HG02938 (cell line): ENCODE data around the gene TMEM117.
"Not testable (repeated sequence)": the region's sequence is repeated elsewhere in the genome, so short reads cannot be mapped to it uniquely, and the experiment has no call there.

Source experiments
- ATAC-seq: cut with Tn5 transposase; IDR thresholded peaks from one replicate; pipeline ENCODE4 v1.9.1; 2021; ENCODE audit warnings: mild to moderate bottlenecking, moderate library complexity; ENCODE audit not compliant: unreplicated experiment

TMEM117 gene

DNA sequence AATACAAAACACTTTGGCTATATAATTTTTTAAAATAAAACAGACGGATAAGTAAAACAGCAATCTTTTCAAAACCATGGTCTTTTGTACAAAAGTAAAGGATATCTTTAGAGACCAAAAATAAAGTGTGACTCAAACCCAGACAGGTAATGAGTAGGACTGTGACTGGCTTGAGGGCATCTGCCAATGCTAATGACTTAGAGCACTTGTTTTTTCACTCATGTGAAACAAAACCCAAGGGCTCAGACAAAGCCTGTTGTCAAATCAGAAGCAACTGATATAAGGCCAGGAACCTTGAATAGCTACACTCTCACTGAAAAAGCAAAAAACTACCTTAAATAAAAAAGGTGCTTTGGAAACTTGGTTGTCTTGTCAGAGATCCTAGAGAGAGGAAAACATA is 357.4 kb downstream of the TMEM117 start:
- ATAC-seq = peak; percentile 98

DNA sequence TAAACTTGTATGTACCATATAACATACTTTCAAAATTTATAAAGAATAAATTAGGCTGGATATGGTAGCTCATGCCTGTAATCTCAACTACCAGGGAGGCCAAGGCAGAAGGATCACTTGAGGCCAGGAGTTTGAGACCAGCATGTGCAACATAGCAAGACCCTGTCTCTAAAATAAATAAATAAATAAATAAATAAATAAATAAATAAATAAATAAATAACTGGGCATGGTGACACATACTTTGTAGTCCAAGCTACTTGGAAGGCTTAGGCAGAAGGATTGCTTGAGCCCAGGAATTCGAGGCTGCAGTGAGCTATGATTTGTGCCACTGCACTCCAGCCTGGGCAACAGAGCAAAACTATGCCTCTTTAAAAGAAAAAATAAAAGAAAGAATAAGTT is 359.8 kb downstream of the TMEM117 start:
- not testable (repeated sequence) for ATAC-seq

DNA sequence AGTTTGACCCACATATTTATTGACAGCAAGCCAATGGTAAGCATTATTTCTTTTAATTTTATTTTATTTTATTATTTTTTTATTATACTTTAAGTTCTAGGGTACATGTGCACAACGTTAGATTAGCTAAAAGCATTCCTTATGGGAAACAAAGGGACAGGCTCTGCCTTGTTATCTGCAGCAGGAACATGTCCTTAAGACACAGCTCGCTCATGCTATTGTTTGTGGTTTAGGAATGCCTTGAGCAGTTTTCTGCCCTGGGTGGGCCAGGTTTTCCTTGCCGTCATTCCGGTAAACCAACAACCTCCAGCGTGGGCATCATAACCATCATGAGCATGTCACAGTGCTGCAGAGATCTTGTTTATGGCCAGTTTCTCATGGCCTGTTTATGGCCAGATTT is 370.2 kb downstream of the TMEM117 start:
- no peak for ATAC-seq

DNA sequence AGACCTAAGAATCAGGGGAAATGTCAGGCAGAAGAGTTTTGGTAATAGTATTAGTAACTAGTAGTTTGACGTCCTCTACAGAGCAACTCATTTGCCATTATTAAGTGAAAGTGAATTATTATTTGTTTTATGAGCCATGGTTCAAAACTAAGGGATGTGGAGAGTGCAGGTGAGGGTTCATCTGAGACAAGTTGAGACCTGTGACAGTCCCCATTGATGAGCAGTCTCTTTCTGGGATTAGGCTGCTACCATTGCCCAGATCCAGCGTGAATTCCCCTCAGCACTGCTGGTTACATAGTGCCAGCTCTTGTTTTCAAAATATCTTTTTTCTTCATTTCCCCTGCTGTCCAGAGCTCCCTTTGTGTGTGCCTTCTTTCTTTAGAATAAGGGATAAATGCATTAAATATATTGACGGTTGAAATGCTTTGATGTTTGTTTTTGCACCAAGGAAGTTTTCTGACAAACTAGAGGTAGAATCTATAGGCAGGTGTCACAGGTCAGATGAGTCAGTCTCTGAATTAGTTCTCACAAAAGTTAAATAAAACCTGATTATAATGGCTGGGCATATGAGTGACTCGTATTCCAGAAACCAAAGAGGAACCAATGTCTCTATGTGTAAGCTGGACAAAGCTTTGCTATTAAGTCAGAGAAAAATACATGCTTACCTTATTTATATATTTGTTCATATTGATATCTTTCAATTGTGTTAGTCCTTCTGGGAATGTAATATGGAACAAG is 381.4 kb downstream of the TMEM117 start:
- no peak for ATAC-seq

DNA sequence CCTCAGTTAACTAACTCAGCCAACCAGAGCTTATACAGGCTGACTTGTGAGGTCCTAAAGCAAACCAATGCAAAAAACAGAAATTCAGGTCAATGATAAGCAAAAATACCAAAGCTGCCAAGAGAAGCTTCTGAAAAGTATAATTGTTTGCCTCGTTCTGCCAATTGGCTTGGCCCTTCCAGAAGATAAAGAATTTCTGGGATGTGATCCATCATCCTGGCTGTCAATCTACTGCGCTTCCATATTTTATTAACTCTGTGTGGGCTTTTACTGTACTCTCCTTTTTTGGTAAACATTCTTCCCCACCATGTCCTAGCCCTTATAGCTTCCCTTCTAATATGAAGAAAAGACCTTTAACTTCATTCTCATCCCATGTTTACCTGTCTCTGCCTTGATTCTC is 387.9 kb downstream of the TMEM117 start:
- ATAC-seq = no peak

DNA sequence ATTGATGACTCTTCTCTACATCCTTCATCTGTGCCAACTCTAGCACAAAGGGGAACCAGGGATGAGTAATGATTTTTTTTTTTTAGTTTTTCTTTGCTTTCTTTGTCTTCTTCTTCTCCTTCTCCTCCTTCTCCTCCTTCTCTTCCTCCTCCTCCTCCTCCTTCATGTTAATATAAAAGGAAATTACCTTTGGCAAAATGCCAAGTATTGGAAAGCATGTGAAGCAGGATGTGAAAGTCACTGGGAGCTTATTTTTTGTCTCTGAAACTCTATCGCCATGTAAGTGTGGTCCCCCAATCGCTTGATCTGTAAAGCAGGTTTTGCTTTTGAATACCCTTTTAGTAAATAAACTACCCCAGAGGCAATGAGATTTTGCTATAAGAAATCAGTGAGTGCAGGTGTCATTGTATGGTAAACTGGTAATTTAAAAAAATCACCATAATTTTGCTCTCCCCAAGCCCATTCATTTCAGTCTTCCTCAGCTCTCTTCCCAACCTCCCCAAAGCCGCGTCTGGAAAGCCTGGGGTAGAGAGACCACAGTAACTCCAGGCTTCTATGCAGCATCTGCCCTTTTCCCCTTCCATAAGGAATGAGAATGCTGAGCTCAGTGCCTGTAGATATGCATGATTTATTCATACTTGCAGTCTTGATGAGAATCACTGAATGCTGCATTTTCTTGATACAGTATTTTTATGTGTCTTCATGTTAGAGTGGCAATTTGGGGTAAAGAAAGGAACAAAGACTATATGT is 388.7 kb downstream of the TMEM117 start:
- no peak for ATAC-seq

DNA sequence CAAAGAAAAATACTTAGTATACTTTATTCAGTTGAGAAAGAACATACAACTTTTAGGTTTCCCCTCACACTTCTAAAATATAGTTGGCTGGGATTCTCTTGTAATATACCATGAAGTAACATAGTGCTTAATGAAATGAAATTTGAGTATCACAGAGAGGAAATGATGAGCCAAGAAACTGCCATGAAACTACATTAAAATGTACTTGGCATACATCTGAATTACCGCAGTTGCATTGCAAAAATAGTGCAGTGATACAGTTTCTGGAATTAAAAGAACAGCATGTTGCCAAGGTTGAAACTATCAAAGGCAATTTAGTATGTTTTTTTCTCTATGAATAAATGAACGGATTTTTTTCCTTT is 389.2 kb downstream of the TMEM117 start:
- no peak for ATAC-seq

DNA sequence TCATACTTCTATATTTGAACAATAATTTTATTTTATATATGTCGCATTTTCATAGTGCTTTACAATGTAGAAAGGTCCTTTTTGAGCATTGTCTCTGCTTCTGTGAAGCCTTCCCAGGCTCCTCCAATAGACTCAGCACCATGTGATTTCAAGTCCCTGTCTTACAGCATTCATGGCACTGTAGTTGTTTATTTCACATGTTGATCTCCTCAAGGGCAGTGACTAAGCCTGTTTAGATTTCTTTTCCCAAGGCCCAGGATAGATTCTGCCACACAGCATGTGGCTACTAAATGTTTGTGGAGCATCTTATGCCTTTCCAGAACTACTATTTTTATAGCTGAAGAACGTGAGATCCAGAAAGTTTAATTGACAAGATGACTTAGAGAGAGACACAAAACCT is 391.7 kb downstream of the TMEM117 start:
- no peak for ATAC-seq

DNA sequence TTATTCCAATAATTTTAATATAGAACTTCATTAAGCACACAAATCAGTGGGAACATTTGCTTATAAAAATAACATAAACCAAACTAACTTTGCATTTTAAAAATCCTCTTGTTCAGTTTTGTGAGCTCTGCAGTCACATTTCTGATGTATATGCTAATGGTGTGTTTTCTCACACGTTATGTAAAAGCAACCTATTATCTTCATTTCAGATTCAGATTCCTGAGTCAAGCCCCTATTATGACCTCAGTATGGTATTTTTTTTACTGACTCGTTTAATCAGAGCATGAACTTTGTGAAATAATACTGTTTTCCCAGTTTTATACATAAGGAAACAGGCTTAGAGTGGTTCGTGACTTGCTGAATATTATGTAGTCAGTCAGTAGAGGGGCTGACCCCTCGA is 394.0 kb downstream of the TMEM117 start:
- no peak for ATAC-seq

DNA sequence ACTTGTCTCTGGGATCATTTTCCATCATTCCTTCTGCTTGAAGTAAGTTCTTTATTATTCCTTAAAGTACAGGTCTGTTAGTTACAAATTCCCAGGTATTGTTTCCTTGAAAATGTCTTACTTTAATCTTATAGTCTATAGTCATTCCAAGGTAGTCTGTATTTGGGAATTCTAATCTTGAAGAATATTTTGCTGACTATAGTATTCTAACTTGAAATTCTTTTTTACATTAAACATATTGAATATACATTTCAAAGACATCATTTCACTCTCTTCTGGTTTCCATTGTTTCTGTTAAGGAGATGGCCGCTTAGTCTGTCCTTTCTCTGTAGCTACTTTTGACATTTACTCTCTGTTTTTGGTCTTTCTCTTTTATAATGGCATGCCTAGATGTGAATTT is 399.8 kb downstream of the TMEM117 start:
- no peak for ATAC-seq

DNA sequence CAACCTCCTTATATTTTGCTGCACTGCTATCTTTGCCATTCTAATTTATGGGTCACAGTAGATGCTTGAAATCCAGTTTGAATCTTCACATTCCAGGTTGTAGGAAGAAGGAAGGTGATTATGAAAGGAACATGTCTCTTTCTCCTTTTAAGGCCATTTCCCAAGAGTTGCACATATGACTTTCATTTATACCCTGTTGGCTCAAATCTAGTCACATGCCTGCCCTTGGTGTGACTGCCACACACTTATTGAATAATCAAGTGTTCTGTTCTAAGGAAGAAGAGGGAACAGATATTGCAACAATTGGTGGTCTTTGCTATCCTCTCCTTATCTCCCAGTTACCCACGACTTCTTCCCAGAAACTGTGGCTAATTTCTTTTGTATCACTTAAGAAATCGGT is 404.3 kb downstream of the TMEM117 start:
- no peak for ATAC-seq

DNA sequence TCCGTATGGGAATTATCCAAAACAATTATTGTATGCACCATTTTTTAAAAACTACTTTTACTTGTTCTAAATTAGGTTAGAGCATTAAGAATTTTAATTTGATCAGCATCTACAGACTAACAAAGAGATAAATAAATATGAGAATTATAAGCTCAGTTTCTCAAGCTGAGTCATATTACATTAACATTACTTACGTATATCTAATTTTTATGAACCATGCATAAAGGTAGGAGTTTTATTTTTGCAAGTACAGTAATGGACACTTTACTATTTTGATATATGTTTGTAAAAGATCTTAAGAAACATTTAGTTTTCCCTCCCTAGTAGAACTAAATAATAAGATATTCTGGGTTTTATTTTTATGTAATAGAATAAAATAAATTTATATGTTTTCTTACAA is 410.1 kb downstream of the TMEM117 start:
- no peak for ATAC-seq

DNA sequence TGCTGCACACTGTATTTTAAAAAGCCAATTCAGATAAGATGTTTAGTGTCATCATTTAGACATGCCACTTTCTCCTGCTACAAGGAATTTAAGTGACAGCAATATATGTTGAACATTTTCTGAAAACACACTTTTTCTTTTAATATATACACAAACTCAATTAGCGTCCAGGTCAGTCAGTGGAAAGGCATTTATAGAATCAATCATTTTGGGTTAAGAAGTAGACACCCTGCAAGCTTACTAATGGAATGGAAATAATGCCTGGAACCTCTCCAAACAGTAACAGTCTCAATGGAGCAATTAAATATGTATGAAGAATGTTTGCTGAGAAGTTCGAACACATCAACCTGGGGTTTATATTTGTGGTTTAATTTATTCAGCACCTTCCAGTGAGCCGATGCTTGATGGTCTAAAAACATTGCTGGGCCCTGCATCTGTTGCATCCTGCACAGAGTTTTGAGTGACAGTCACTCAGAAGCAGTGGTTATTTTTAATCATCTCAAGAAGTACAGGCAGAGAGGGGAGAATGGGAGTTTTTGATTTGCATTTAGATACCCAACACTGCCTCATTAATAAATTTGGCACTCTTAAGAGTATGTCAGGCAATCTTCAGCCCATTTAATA is 410.7 kb downstream of the TMEM117 start:
- ATAC-seq = no peak

DNA sequence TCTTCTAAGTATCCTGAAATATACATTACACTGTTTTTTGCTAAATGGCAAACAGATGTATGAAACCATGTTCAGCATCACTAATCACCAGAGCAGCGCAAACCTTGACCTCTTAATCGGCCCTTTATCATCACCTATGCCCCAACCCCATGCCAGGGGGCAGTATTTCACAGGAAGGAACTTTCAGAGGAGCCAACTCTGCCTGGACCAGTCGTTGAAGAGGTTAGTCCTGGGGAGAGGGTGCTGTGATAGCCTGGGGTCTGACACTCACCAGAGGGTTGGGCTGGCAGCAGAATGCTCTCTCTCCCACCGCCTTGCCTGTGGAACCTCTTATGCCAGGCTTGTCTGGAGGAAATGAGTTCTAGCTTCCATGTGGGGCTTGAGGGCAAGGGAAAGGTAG is 411.7 kb downstream of the TMEM117 start:
- ATAC-seq = no peak

DNA sequence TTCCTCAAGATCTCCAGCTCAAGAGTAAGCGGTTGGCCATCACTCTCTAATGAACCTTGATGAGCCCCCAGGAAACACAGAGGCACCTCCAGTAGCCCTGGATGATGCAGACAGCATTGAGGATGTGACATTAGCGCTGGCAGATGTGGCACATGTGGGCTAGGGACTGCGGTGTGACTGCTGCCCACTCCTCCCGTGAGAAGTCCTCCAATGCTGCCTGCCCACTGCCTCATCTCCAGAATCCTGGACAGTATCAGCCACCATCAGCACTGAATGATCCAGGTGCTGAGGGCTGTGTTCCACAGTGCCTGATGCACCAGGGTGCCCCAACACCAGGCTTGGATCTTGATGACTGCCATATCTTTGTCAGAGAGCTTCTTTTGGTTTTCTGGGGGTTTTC is 412.6 kb downstream of the TMEM117 start:
- no peak for ATAC-seq

DNA sequence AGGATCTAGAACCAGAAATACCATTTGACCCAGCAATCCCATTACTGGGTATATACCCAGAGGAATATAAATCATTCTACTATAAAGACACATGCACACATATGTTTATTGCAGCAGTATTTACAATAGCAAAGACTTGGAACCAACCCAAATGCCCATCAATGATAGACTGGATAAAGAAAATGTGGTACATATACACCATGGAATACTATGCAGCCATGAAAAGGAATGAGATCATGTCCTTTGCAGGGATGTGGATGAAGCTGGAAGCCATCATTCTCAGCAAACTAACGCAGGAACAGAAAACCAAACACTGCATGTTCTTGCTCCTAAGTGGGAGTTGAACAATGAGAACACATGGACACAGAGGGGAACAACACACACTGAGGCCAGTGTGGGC is 414.6 kb downstream of the TMEM117 start:
- ATAC-seq = not testable (repeated sequence)

DNA sequence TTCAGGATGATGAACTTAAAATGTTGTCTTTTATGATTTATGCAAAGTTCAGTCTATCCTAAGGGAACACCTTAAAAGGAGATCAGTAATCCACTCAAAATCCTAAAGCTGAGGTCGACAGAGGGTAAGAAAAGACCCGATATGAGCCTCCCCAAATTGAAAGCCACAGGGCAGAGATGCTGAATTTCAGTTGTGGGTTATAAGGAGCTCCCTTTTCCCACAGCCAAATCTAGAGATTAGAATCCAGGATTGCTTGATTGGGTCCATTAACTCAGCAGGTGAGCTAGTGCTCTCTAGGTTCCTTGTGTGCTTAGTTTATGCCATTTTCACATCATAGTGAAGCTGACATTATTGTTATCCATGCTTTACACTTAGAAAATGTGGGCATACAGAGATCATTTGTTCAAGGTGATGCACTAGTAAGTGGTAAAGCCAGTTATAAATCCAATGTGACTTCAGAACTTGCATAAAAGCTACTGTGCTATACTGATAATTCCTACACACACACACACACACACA is 417.5 kb downstream of the TMEM117 start:
- ATAC-seq = no peak

DNA sequence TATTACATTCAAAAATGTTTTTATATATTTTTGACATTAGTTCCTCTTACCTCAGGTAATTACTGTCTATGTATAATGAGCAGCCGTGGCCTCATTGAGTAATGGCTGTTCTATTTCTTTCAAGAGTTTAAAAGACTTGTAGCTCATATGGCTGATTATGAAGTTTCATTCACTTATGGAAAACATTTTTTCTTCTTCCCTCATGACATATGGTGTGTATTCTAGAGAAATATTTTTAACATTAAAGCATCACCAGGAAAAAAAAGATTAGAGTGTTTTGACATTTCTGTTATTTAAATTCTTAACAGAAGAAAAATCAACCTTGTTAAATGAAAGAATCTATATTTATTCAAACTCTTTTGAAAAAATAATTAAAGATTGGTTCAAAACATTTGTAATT is 422.4 kb downstream of the TMEM117 start:
- no peak for ATAC-seq

DNA sequence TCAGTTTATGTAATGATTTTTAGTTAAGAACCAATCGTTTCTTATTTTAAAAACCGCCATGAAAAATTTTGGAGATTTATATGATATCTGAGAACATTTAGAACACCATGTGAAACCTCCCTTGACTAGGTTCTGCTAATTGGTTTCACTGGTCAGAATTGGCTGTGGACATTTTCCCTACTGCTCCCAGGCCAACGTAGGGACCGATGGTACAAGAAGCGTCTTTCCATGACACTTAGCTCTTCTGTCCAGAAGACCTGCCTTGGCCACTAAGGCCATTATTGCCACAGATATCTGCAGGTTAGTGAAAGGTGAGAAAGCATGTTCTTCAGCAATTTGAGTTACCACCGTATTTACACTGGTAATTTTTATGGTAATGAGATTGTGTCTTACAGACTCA is 424.0 kb downstream of the TMEM117 start:
- ATAC-seq = no peak

DNA sequence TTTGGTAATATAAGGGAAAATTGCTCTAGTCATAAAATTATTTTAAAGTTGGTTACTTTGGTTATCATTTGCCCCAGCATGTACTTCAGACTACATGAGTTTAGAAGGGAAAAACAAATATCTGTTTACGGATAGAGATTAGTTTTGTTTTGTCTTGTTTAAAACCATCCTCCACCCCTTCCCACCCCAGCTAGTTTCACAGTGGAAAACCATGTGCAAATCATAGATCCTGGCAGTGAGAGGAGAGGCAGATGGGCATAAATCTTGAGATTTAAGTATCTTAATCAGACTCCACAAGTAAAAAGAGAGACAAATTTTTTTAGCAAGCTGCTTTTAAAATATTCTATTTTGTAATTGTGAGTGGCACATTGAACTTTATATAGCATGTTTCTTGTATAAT is 424.7 kb downstream of the TMEM117 start:
- ATAC-seq = no peak

DNA sequence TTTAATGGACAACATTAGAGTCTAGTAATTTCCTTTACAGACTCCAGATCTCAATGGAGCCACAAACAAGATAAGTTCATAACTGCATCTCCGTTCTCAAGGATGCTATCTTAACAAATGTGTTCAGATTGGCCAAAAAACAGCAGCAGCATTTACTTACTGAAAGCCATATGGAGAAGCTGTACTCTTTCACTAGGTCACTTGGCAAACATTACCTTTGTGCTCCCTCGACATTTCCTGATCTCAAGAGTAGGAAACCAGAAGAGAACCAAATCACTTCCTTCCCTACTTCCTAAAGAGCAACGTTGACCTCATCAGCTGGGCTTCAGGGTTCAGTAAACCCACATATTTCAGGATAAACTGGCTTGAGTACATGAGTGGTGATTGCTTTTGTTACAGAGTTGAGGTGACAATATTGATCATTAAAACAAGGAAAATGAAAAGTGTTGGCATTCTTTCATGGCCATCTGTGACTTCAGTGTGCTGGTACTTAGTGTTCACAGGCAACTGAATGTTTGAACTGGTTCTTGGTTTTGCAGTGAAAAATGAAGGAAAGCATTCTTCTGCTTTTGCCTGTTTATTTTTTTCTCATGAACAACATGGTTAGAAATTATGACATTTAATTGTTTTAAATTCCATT is 449.6 kb downstream of the TMEM117 start:
- no peak for ATAC-seq

DNA sequence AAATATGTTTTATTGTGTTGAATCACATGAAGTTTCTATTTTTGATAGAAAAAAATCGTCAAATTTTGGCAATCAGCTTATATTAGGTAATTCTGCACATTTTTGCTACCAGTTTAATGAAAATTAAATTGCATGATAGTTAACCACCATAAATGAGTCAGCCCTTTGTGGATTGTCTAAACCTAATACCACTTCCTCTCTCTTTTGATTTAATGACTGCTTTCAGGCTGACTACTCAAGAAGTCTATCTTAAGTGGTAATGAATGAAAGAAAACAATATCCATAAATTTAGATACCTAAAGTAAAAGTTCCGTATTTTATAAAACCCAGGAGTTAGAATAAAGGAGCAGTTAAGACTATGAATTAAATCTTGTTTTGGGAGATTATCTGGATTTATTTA is 450.5 kb downstream of the TMEM117 start:
- ATAC-seq = no peak
